Midbrain (tissue), 1 donor: ENCODE measurements around the gene GAP43.
"Not testable (repeated sequence)": the region's sequence is repeated elsewhere in the genome, so short reads cannot be mapped to it uniquely, and the experiment has no call there.

Experiments
- DNase-seq: peaks from one replicate; lab custom pipeline; 2025; lab: John Stamatoyannopoulos, UW

The GAP43 gene

GRCh38 chr3:115698851-115699591 lies 75.7 kb downstream of the GAP43 start:
- no peak for DNase-seq

- DNase-seq, result no peak
Measured at GRCh38 chr3:115699706-115700105, 76.4 kb downstream of the GAP43 start.

- DNase-seq, result no peak
Measured at GRCh38 chr3:115702598-115702997, 79.3 kb downstream of the GAP43 start.

GRCh38 chr3:115704661-115705338 lies 81.5 kb downstream of the GAP43 start:
- no peak for DNase-seq

GRCh38 chr3:115706311-115706829 lies 83.1 kb downstream of the GAP43 start:
- DNase-seq, result no peak

GRCh38 chr3:115708540-115708939 lies 85.2 kb downstream of the GAP43 start:
- DNase-seq, result no peak

- DNase-seq, result no peak
Measured at GRCh38 chr3:115709093-115709492, 85.8 kb downstream of the GAP43 start.

- no peak for DNase-seq
Measured at GRCh38 chr3:115709931-115710330, 86.6 kb downstream of the GAP43 start.

GRCh38 chr3:115710799-115711198 lies 87.5 kb downstream of the GAP43 start:
- DNase-seq, result no peak

- no peak for DNase-seq
Measured at GRCh38 chr3:115712871-115713270, 89.6 kb downstream of the GAP43 start.

- no peak for DNase-seq
Measured at GRCh38 chr3:115713284-115713683, 90.0 kb downstream of the GAP43 start.

- DNase-seq, result no peak
Measured at GRCh38 chr3:115715241-115715745, 92.0 kb downstream of the GAP43 start.

- no peak for DNase-seq
Measured at GRCh38 chr3:115720983-115721382, 97.7 kb downstream of the GAP43 start.

- no peak for DNase-seq
Measured at GRCh38 chr3:115725800-115726199, 102.5 kb downstream of the GAP43 start.

- no peak for DNase-seq
Measured at GRCh38 chr3:115727135-115727534, 103.8 kb downstream of the GAP43 start.

GRCh38 chr3:115728013-115728412 lies 104.7 kb downstream of the GAP43 start:
- no peak for DNase-seq

- not testable (repeated sequence) for DNase-seq
Measured at GRCh38 chr3:115736341-115736740, 113.0 kb downstream of the GAP43 start.

- DNase-seq, result no peak
Measured at GRCh38 chr3:115741650-115742049, 118.3 kb downstream of the GAP43 start.

- not testable (repeated sequence) for DNase-seq
Measured at GRCh38 chr3:115744516-115744915, 121.2 kb downstream of the GAP43 start.

GRCh38 chr3:115752978-115753377 lies 129.7 kb downstream of the GAP43 start:
- not testable (repeated sequence) for DNase-seq

GRCh38 chr3:115758076-115758763 lies 134.9 kb downstream of the GAP43 start:
- DNase-seq, result no peak

- DNase-seq, result no peak
Measured at GRCh38 chr3:115760716-115761115, 137.4 kb downstream of the GAP43 start.

- DNase-seq, result no peak
Measured at GRCh38 chr3:115761927-115762305, 138.6 kb downstream of the GAP43 start.
